Measurements from ENCODE around the gene TSPAN5. TPM values are rescaled to one million over a fixed set of nuclear protein-coding genes. Genes with fewer than 3 reads are reported as not detected.

The TSPAN5 gene
- total and polyA plus RNA-seq, 3 donors from 2014 or later: 27.8 to 57.2 (median 30.8) TPM

- H3K27me3 ChIP-seq: no peaks in the 10 kb centered on the region
- no peak overlapping the region for H3K4me3 ChIP-seq
- H3K4me1 ChIP-seq: peaks cover 15% of the 10 kb centered on the region
- no peak for DNase-seq
- no peak for TF ChIP-seq CTCF (IDR thresholded peaks at IDR 0.05)
- TF ChIP-seq POLR2A (IDR thresholded peaks at IDR 0.05): no peak
- no peaks in the 10 kb centered on the region for H3K9me3 ChIP-seq
- no peak overlapping the region for H3K27ac ChIP-seq
- 92 to 94% methylated on average over 4 of the region's 4 CpGs for WGBS, 2 donors
- intact Hi-C loops (cut with DNase I; ENCODE audit: low total_unique reads): no loop called here
- no peaks in the 10 kb centered on the region for H3K36me3 ChIP-seq (ENCODE audit: low read depth, missing control alignments)
These were observed 150.2 kb downstream of the TSPAN5 start for GRCh38 chr4:98508248-98508647.

GRCh38 chr4:98507299-98507698 is 151.1 kb downstream of the TSPAN5 start:
- Histone ChIP-seq H3K9me3 (no peaks in the 10 kb centered on the region), H3K27me3 (no peaks in the 10 kb centered on the region), H3K4me3 (no peak overlapping the region), H3K36me3 (ENCODE audit: low read depth, missing control alignments) (no peaks in the 10 kb centered on the region), H3K27ac (no peak overlapping the region), H3K4me1 (peaks cover 15% of the 10 kb centered on the region)
- no peak for DNase-seq
- intact Hi-C loops (cut with DNase I; ENCODE audit: low total_unique reads): no loop called here
- WGBS, 2 donors: 80 to 94% methylated on average over 3 of the region's 3 CpGs
- no peak for TF ChIP-seq POLR2A (IDR thresholded peaks at IDR 0.05)
- no peak for TF ChIP-seq CTCF (IDR thresholded peaks at IDR 0.05)

- Histone ChIP-seq H3K27ac (no peak overlapping the region), H3K27me3 (no peaks in the 10 kb centered on the region), H3K36me3 (ENCODE audit: low read depth, missing control alignments) (no peaks in the 10 kb centered on the region), H3K9me3 (no peaks in the 10 kb centered on the region), H3K4me3 (no peak overlapping the region), H3K4me1 (peaks cover 15% of the 10 kb centered on the region)
- 71 to 85% methylated on average over 5 of the region's 5 CpGs for WGBS, 2 donors
- TF ChIP-seq CTCF (IDR thresholded peaks at IDR 0.05) (no peak), POLR2A (IDR thresholded peaks at IDR 0.05) (no peak)
- no peak for DNase-seq
- intact Hi-C loops (cut with DNase I; ENCODE audit: low total_unique reads): no loop called here
These were observed 151.8 kb downstream of the TSPAN5 start for GRCh38 chr4:98506462-98507132.

GRCh38 chr4:98505992-98506391 is 152.4 kb downstream of the TSPAN5 start:
- intact Hi-C loops (cut with DNase I; ENCODE audit: low total_unique reads): no loop called here
- H3K4me1 ChIP-seq: peaks cover 15% of the 10 kb centered on the region
- no peak overlapping the region for H3K27ac ChIP-seq
- DNase-seq: no peak
- WGBS, 2 donors: 45 to 60% methylated on average over 1 of the region's 1 CpG
- TF ChIP-seq POLR2A (IDR thresholded peaks at IDR 0.05) (no peak), CTCF (IDR thresholded peaks at IDR 0.05) (no peak)
- no peaks in the 10 kb centered on the region for H3K27me3 ChIP-seq
- no peaks in the 10 kb centered on the region for H3K36me3 ChIP-seq (ENCODE audit: low read depth, missing control alignments)
- no peaks in the 10 kb centered on the region for H3K9me3 ChIP-seq
- no peak overlapping the region for H3K4me3 ChIP-seq

GRCh38 chr4:98504091-98504490 is 154.3 kb downstream of the TSPAN5 start:
- H3K27ac ChIP-seq: no peak overlapping the region
- TF ChIP-seq POLR2A (IDR thresholded peaks at IDR 0.05) (no peak), CTCF (IDR thresholded peaks at IDR 0.05) (no peak)
- WGBS, 2 donors: 87 to 100% methylated on average over 2 of the region's 2 CpGs
- H3K4me1 ChIP-seq: peaks cover 8% of the 10 kb centered on the region
- no peaks in the 10 kb centered on the region for H3K36me3 ChIP-seq (ENCODE audit: low read depth, missing control alignments)
- H3K4me3 ChIP-seq: no peak overlapping the region
- no peak for DNase-seq
- H3K9me3 ChIP-seq: no peaks in the 10 kb centered on the region
- intact Hi-C loops (cut with DNase I; ENCODE audit: low total_unique reads): no loop called here
- H3K27me3 ChIP-seq: no peaks in the 10 kb centered on the region

Measured in testis (tissue), 3 donors.